ENCODE measurements around the gene DCPS.
"Not testable (repeated sequence)": the region's sequence is repeated elsewhere in the genome, so short reads cannot be mapped to it uniquely, and the experiment has no call there.

The DCPS gene

DNA sequence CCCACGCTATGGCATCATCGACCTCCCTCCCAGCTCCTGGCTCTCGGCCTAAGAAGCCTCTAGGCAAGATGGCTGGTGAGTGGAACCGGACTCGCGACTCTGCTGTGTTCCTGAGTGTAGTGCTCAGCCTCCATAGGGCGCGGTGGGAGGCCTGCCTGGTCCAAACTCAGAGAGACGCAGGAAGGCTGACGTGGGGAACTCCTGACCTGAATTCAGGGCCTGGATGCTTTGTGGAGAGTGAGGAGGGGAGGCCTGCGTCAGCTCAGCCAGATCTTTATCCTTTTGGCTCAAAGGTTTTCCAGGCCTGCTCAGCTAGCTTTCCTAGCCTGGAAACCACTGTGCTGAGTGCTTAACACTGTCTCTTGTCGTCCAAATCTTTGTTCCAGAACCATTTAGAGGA lies 13.0 kb upstream of the DCPS start:
- no peak for DNase-seq

DNA sequence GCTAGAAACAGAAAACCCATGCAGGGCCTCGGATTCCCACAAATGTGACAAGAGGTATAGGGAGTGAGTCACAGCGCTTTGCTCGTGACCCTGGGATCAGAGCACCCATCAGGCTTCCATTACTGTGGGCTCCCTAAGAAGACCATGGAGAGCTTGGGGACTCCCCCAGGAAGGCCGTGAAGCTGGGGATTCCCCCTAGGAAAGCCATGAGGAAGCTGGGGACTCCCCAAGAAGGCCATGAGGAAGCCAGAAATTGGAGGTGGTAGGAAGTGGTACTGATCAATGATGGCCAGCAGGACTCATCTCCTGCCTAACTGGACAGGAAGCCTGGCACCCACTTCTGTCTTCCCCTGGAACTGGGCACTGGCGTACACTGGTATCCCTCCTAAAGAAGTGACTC lies 10.1 kb upstream of the DCPS start:
- no peak for DNase-seq

DNA sequence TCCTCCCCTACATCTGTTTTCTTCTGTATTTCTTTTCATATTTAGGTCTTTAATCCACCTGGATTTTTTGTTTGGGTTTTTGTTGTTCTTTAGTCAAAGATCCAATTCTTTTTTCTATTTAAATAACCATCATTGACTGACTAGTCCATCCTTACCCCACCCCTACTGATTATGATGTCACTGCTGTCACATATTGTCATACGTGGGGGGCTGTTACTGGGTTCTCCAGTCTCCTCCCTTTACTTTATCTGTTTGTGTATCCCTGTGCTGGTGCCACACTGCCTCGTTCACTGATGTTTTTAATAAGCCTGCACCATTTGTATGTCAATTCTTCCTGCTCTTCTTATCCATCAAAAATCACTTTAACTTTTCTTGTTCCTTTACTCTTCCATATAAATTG lies 6.9 kb upstream of the DCPS start:
- DNase-seq, result no peak

DNA sequence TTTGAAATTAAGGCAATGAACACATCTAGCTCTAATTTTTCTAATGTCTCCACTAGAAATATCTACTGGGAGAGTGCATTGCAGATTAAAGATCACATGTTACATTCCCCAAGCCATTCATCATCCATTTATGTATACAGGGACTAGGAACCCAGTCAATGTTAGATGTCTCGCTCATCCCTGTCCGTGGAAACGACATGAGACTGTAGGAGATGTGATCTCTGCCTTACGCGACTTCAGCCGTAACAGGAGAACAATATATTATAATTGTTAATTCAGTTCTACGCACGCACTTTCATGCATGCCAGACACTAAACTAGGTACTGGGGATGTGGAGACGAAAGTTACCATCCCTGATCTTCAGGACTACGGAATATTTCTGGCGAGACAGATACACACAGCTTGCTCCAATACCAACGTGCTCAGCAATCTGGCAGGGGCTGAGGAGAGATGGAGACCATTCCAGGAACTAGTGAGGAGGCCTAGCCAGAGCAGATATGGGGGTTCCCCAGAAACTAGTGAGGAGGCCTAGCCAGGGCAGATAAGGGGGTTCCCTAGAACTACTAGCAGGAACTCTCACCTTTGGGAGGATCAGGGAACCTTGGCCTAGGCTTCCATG lies 706 bp downstream of the DCPS start:
- DNase-seq, result no peak

DNA sequence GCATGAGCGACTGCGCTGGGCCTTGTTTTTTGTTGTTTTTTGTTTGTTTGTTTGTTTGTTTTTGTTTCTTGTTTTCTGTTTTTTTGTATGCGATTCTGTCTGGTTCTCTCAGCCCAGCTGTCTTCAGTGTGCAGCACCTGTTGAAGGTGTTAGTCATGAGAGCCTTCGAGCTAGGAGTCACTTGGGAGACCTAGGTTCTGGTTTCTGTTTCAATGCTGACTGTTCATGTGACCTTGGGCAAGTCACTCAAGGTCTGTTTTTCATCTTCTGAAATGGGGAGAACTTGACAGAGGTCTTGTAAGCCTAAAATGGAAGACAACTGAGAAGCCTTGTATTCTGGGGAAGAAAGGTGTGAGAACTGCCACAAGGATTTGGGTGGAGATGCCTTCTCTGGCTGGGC lies 1.8 kb downstream of the DCPS start:
- no peak for DNase-seq

DNA sequence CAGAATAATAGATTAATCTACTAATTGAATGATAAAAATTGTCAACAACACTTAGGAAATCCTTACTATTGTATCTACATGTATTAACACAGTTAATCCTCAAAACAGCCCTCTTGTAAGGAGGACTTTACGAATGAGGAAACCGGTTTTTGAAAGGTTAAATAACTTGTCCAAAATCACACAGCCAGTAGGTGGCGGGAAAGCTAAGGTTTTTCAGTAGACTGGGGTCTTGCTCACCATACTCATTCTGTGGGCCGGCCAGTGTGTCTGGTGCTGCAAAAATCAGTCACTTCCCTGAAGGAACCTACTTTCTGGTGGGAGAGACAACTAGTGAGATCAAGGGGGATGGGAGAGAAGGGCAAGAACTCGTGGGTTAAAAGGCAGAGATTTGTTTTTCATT lies 3.8 kb downstream of the DCPS start:
- no peak for DNase-seq

DNA sequence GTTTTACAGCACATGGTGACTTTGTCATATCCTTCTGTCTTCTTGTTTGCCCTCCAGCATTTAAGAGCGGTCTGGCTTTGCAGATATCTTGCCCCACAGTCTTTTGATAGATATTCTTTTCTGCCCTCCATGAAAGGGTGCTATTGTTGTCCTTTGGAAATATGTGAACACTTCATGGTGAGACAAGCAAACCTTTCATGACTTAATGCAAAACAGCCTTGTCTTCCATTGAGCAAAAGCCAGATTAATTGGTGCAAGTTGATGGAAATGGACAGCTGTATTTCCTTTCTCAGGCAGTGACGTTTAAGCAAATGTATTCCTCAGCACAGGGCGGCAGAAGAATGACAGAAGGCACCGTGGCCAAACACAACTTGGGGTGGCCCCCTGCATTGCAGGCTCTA lies 4.4 kb downstream of the DCPS start:
- DNase-seq, result no peak

DNA sequence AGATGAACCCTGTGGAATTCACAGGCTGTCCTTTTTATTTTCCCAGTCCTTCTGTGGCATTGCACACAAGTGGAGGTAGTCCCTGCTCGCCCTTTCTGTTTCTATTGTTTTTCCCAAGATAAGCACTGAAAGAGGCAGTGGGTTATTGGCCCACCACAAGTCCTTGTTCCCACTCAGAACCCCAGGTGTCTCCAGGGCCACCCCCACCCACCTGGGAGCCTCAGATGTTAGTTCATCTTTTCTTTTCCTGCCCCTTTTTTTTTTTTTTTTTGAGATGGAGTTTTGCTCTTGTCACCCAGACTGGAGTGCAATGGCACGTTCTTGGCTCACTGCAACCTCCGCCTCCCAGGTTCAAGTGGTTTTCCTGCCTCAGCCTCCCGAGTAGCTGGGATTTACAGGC lies 4.9 kb downstream of the DCPS start:
- DNase-seq, result not testable (repeated sequence)

DNA sequence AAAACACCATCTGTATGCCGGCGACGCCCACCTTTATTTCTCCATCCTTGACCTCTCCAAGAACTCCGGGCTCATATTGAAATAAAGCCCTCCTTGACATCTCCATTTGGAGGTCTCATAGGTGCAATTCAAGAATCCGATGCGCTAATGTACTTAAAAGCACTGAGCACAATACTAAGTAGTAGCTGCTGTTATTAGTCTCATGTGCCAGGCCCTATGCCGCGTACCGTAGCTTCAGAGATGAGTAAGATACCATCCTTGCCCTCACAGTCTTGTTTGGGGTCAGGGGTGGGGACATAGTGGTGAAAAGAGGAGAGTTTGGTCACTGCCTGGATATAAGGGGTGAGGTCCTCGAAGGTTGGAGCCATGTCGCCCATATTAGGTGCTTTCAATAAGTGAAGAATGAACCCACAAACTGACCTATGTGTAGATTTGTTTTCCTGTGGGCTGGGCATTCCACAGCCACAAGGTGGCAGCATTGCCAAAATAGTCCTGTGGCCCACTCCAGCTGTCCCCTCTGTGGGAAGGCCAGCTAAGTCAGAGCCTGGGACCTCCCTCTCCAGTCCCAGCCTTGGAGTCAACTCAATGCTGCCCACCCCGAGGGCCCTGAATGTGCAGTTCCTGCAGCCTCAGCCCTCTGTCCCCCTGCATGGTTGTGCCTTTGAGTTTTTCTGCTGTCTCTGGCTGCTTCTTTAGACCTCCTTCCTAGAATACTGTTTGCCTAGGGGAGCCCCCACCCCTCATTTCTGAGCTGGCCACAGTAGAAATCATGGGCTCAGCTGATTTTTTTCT lies 6.5 kb downstream of the DCPS start:
- peak in 1 of 2 experiments; percentile 38 for DNase-seq

DNA sequence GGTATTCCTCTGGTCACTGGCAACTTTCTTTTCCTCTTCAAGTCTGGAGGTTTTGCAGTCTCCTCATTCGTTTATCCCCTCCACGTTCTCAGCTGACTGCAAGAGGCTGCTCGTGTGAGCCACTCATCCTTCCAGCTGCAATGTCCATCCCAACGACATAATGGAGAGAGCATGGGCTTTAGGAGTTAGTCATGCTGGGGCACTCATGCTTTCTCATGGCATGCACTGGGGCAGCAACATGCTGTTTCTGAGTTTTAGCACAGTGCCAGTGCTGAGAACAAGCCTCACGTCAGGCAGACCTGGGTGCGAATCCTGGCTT lies 7.1 kb downstream of the DCPS start:
- DNase-seq, result no peak

DNA sequence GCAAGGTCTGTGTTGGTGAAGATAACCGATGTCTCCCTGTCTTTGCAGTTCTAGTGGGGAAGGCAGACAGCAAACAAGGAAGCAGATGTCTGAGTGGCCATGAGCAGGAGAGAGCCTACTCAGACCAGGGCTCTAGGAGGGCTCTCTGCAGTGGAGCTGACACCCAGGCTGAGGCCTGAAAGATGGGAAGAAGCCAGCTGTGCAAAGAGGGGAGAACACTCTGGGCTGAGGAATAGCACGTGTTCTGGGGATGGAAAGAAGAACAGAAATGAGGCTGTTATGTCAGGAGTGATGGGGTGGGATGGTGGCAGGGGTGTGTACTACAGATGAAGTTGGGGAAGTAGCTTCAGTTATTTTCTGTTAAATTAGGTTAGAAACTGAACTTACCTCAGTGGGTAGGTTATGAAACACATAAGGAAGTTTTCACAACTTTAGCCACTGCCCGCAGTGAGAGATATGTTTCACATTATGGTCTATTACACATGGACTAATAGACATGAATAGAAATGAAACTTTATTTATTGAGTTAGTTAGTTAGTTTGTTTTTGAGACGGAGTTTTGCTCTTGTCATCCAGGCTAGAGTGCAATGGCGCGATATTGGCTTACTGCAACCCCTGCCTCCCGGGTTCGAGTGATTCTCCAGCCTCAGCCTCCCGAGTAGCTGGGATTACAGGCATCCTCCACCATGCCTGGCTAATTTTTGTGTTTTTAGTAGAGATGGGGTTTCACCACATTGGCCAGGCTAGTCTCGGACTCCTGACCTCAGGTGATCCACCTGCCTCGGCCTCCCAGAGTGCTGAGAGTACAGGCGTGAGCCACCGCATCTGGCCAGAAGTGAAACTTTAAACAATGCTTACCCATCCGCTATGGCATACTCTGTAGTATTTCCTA lies 7.8 kb downstream of the DCPS start:
- no peak for DNase-seq

DNA sequence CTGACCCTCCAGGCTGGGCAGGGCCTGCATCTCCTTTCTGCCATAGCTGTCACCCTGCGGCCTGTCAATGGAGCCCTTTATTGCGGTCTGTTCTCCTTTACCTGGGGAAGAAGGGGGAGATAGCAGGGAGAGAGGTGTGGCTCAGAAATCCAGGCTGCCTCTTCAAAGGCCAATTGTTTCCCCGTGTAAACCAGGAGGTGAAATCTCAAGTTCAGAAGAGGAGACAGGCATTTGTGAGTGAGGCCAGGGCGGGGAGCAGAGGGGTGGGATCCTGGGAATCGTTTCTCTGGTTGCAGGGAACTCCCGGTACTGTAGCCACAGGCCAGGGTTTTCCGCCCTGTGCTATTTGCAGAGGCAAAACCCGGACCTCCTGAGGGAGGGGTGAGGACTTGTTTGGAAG lies 9.1 kb downstream of the DCPS start:
- DNase-seq, result no peak

DNA sequence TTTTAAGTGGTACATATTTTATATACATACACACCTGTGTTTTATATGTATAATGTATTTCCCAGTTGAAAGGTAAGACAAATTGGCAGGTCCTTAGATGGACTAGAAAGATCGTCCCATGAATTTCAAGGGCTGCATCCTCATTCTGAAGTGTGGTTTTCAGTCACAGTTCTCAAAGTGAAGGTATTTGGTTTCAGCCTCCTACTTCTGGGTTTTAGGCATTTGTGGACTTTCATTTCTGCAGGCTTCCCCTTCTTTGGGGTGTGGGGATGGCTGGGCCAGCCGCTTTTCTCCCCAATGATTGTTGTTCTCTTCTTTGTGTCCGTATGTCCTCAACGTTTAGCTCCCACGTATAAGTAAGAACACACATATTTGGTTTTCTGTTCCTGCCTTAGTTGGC lies 10.0 kb downstream of the DCPS start:
- DNase-seq, result no peak

DNA sequence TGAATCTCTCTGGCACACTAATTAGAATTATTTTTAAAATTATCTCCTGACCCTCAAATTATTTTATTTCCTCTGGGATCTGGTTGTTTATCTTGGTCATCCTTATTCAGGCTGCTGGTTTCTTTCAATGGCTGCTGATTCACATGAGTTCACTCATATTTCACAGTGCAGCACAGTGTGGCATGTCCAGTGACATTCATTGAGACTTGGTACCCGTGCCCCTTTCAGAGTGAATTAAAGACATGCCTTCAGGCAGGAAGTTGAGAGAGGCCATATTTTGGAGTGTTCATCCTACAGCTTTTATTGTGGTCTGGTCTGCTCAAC lies 13.5 kb downstream of the DCPS start:
- no peak for DNase-seq

DNA sequence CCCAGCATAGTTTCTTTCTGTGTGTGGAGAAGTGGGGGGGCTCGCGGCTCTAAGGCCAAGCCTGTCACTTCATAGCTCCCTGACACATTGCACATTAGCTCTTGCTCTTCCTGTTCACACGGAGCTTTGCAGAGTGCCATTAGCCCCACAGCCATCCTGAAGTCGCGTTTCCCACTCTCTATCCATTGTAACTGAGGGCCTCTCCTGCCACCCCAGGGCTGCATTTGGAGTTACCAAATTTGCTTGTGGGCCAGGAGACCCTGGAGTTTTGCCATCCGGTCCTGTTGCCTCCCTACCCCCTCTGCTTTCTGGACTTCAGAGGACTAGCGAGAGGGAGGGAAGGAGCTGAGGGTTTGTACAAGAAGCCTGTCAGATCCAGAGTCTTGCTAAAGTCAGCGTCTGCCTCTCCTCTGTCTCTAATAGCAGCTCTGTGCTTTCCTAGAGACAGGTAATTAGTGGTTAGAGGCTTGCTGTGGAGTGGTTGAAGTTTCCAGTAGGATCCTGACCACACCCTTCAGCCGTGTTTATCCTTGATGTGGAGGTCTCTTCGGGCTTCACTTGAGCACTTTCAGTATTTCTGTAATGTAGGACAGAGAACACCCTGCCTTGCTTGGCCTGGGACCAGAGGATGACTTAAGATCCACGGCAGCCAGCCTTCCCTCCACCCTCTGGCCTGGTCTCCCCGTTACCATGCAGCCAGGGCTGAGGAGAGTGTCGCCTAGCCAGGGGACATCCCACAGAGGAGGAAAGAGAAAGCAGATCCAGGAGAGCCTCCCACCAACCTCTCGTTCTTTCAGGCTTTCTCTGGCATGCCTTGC lies 14.1 kb downstream of the DCPS start:
- no peak for DNase-seq

DNA sequence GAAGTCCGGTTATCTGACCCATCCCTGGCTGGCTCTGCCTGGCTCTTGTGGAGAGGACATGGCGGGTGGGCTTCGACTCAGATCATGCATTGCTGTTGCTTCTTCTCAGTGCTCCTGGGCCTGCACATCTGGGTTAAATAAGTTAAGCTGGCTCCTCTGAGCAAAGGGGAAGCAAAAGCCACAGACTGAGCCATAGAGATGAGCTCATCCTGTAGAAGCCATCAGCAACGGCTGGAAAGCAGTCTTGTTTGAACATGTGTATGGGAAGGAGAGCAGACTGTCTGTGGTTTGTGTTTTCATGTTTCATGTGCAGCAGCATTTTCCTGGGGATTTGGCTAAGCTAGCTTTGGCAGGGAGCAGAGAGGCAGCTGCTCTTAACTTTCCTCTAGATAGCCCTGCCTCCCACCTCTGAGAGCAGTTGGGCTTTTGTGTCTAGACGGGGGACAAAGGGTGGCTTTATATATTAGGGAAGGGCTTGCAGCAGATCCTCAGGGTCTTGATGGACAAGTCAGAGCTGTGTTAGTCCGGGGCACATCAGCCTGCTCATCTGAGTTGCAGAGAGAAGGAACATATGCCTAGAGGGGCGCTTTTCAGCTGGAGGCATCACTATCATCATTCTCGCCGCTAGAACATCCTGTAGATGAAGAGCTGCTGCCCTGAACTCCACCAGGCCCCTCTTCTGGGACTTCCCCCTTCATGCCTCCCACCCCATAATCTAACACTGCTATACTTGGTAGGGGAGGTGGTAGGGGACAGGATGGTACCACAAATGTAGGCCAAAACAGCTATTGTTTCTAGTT lies 14.9 kb downstream of the DCPS start:
- no peak for DNase-seq

DNA sequence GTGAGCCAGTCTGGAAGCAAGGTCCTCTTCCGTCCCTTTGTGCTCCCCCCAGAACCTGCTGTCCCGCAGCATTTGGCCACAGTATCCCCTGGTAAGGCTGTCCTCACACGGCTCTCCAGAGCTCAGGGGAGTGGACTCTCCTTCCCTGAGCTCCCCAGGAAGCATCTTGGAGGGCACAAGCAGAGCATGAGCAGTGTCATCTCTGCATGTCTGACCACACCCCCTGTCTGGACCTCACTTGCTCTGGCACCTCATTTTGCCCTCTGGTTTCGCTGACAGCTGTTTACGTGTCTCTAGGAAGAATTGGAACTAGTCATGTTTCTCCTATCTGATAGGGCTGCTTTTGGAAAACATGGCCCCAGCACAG lies 15.5 kb downstream of the DCPS start:
- DNase-seq, result no peak

DNA sequence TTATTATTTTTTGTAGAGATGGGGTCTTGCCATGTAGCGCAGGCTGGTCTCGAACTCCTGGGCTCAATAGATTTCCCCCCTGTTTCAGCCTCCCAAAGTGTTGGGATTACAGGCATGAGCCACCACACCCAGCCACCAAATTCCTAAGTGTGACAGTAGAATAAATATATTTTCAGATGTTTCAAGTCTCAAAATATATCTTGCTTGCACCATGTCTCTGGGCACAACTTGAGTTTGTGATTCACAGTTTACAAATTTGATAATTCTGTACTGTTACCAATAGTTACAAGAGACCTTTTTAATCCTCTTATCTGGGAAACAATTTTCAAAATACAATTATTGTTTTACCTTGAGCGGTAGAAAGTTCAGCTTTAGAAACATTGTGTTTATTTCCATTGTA lies 19.1 kb downstream of the DCPS start:
- DNase-seq, result no peak

DNA sequence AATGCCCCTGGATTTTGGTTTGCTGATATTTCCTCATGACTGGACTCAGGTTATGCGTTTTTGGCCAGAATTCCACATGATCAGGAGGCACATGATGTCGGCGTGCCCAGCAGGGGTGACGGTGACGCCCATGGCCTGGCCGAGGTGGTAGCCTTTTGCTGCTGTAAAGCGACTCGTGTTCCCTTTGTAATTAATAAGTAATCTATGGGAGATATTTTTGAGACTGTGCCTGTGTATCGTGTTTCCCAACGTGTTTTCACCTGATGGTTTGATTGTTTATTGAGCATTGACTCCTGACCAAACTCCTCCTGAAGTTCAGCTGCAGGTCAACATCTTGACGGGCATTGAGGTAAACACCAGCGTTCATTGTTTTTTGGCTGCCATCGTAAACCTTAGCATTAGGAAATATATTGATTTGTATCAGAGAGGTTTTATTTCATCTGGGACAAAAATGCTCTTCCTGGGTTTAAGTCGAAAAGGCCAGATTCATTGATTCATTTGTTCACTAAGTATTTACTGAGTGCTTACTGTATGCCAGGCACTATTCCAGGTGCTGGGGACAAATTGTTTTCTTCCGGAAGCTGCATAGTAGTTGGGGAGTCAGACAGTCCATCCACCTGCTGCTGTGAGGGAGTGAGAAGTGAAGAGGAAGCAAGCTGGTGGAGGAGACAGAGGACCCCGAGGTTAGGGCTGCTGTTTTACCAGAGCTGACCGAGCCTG lies 23.6 kb downstream of the DCPS start:
- no peak for DNase-seq

DNA sequence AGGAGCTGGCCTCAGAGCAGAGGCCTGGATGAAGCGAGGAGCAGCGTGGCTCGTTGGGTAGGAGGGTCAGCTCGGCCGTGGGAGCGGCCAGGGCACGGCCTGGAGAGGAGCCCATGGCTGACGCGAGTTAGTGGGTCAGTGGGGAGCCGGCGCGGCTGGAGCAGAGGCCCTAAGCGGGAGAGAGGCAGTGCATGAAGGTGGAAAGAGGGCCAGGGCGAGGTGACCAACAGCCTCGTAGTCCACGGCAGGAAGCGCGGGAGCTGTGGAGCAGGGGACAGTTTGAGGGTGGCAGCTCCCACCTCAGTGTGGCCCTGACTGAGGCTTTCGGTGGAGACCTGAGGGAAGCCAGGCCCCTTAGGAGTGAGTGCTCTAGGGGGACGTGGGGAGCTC lies 24.1 kb downstream of the DCPS start:
- no peak for DNase-seq

DNA sequence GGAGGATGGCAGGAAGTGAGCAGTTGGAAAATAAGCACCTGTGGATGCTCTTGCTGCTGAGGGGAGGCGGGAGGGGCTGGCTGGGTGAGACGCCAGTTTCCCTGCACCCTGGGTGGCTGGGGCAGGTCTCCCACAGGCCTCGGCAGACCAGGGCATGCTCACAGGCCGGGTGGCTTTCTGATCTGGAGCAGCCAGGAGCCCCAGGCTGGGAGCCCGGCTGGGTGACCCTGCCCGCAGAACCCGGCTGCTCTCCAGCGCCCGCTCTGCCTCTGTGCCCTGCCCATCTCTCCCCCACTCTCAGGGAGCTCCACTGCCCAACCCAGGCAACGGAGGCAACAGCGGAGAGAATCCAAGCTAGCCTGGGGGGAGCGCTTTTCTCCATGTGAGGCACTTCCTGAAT lies 24.6 kb downstream of the DCPS start:
- DNase-seq, result no peak

Data from SW 1271 (cell line).